DND-41 (cell line): Measurements from ENCODE around the gene GSKIP.

Source experiments
- EZH2 ChIP-seq: IDR thresholded peaks from 3 replicates; pipeline ENCODE4 v1.6.1; 2012; ENCODE audit warnings: borderline replicate concordance, low read depth, mild to moderate bottlenecking, moderate library complexity, low read length, inconsistent platforms; ENCODE audit not compliant: severe bottlenecking
- TF ChIP-seq, protein P1 (sequence below): IDR thresholded peaks from 2 replicates; pipeline ENCODE4 v1.5.1; 2012; ENCODE audit warnings: borderline replicate concordance, low read length, moderate library complexity, mild to moderate bottlenecking; ENCODE audit not compliant: poor library complexity, severe bottlenecking; ENCODE audit errors: extremely low read depth

DNA sequence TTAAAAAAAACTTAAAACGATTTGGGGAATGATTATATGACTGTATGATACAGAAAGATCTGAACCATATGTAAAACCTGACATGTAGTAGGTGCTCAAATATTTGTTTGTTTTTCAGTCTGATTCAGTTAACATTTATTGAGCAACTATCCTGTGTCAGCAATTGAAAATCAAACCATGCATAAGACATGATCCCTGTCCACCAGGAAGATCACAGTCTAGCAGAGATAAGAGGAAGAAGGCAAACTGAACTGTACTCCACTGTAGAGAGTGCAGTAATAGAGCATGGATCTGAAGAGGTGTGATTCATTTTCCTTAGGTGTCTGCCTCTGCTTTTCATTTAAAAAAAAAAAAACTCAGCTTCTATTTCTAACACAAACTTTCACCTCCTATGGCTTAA lies 20.7 kb downstream of the GSKIP start:
- TF ChIP-seq, protein P1, sequence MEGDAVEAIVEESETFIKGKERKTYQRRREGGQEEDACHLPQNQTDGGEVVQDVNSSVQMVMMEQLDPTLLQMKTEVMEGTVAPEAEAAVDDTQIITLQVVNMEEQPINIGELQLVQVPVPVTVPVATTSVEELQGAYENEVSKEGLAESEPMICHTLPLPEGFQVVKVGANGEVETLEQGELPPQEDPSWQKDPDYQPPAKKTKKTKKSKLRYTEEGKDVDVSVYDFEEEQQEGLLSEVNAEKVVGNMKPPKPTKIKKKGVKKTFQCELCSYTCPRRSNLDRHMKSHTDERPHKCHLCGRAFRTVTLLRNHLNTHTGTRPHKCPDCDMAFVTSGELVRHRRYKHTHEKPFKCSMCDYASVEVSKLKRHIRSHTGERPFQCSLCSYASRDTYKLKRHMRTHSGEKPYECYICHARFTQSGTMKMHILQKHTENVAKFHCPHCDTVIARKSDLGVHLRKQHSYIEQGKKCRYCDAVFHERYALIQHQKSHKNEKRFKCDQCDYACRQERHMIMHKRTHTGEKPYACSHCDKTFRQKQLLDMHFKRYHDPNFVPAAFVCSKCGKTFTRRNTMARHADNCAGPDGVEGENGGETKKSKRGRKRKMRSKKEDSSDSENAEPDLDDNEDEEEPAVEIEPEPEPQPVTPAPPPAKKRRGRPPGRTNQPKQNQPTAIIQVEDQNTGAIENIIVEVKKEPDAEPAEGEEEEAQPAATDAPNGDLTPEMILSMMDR = no peak
- TF ChIP-seq EZH2 = no peak
